NCI-H82 treated with DMSO at 0.1 percent for 48 hours (cell line): ENCODE results near the gene IGF2BP1.

ENCODE experiments used
- DNase-seq: peaks from one replicate; lab custom pipeline; 2025; ENCODE audit not compliant: unreplicated experiment; lab: John Stamatoyannopoulos, UW

The IGF2BP1 gene

DNA sequence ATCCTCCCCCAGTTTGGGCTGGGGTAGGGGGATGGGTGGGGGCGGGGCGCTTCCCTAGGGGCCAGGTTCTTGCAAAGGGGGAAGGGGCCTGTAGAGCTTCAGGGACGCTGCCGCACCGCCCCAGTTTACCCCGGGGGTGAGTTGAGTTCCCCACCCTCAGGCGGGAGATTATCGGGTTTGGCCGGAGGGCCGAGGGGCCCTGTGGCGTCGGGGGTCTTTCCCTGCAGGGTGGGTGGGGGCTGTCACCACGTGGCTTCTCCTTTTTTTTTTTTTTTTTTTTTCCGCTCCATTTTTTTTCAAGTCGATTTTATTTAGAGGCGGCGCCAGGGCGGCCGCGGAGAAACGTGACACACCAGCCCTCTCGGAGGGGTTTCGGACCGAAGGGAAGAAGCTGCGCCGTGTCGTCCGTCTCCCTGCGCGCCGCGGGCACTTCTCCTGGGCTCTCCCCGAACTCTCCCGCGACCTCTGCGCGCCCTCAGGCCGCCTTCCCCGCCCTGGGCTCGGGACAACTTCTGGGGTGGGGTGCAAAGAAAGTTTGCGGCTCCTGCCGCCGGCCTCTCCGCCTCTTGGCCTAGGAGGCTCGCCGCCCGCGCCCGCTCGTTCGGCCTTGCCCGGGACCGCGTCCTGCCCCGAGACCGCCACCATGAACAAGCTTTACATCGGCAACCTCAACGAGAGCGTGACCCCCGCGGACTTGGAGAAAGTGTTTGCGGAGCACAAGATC is at the start of gene IGF2BP1:
IGF2BP1 (plus strand) TSS at position 283 of the 724 bp plus-strand sequence; CDS start at position 644, 361 bp downstream.
- DNase-seq, result peak; percentile 74

GRCh38 chr17:48951572-48951971 is 45.6 kb upstream of the IGF2BP1 start:
- DNase-seq, result no peak

- no peak for DNase-seq
Observed at GRCh38 chr17:48952904-48953303, 44.3 kb upstream of the IGF2BP1 start.

DNA sequence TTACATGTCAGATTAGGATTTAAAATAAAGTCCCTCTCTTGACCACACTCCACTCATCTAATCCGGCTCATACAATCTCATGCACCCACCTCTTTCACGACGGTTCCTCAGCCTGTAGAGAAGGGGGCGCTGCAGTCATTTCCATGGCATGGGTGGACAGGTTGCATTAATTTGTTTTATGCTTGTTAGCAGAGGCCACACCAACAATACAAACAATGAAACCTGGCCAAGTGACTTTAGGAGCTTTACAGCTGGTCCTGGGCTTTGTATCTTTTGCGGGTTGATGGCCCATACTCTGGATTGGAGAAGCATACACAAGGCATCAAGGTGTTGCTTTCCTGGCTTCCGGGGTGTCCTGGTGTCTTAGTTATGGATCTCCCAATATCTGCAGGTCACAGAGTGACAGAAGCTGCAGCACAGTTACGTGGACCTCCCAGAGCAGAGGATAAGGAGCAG is 42.9 kb upstream of the IGF2BP1 start:
- peak; percentile 91 for DNase-seq

DNA sequence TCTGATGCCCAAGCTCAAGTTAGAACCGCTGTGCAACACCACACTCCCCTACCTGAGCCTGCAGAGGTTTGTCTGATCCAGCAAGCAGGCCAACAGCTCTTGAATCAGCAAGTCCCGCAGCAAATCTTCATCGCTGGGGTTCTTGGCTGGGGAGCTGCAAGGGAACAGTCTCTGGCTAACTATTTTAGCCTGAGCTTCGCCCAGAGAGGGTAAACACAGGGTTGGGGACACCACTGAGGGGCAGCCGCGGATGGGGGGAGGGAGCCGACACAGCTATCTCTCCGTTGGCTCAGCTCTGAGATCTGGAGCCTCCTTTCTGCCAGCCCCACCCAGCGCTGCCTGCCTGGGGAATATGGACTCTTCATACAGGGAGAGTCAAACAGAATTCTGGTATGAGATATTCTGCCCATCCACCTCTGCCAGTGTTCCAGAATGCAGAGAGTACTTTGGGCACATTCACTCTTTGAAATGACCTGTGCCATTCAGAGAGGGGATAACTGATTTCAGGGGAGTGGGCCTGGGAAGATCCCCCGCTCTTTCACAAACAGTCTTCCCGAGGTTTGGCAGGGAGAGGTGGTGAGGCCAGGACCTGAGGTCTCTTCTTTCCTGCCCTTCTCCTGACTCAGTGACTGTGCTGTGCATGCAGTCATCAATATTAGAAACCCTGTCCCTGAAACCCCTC is 36.2 kb upstream of the IGF2BP1 start:
- DNase-seq, result peak; percentile 57

- no peak for DNase-seq
Observed at GRCh38 chr17:48961516-48962233, 35.5 kb upstream of the IGF2BP1 start.

DNA sequence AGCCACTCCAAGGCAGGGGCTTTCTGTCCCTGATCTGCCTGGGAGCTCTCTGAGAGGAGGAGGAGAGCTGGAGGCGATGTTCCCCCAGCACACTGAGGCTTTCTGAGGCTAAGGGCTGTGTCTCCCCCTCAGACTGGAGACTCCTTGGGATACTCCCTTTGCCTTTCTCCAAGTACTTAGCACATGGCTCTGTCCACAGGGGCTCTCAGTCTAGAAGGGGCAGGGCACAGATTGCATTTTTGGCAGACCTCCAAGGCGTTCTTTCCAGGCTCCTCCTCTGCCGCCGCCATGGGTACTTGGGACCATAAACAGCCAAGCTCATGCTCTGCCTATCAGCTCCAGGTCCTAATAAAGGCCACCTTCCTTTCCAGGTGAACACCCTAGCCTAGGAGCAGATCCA is 27.0 kb upstream of the IGF2BP1 start:
- DNase-seq, result peak; percentile 99

DNA sequence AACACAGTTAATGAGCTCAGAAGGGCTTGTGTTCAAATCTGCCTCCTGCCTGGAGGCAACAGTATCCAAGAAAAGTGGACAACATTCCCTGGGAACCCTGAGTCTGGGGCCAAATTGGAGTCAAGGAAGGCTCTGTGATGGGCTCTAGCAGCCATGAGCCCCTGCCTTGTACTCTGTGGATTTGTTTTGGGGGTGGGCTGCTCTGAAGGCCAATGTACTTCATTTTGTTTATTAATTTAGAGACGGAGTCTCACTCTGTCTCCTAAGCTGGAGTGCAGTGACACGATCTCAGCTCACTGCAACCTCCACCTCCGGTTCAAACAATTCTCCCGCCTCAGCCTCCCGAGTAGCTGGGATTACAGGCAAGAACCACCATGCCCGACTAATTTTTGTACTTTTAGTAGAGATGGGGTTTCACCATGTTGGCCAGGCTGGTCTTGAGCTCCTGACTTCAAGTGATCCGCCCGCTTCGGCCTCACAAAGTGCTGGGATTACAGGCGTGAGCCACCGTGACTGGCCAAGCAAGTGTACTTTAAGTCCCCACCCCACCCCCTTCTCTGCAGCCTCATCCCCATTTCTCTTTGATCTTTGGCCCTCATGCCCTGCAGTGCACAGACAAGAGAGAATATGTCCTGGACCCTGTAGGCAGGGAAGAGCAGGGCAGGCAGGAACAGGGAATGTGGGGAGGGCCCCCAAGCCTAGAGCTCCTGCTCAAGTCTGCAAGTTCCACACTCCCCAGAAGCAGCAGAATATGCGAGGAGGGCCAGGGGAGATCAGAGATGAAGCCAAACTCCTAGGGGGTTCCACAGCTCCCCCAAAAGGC is 26.1 kb upstream of the IGF2BP1 start:
- DNase-seq, result peak; percentile 66

- no peak for DNase-seq
Observed at GRCh38 chr17:48972749-48973097, 24.5 kb upstream of the IGF2BP1 start.

- DNase-seq, result peak; percentile 99
Observed at GRCh38 chr17:48973806-48974205, 23.4 kb upstream of the IGF2BP1 start.

DNA sequence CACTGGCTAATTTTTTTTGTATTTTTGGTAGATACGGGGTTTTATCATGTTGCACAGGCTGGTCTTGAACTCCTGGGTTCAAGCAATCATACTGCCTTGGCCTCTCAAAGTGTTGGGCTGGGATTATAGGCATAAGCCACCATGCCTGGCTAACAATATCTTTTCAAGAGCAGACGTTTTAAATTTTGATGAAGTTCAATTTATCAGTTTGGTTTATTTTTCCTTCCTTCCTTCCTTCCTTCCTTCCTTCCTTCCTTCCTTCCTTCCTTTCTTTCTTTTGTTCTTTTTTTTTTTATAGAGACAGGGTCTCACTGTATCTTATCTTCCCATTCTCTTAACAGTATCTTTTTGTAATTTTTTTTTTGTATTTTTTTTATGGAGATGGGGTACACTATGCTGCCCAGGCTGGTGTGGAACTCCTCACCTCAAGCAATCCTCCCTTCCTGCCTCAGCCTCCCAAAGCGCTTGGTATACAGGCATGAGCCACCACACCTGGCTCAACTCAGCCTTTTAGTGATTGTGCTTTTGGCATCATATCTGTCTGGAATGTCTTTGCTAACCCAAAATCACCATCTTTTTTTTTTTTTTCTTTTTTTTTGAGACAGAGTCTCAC is 15.2 kb upstream of the IGF2BP1 start:
- no peak for DNase-seq

- DNase-seq, result no peak
Observed at GRCh38 chr17:48985436-48986245, 11.5 kb upstream of the IGF2BP1 start.

DNA sequence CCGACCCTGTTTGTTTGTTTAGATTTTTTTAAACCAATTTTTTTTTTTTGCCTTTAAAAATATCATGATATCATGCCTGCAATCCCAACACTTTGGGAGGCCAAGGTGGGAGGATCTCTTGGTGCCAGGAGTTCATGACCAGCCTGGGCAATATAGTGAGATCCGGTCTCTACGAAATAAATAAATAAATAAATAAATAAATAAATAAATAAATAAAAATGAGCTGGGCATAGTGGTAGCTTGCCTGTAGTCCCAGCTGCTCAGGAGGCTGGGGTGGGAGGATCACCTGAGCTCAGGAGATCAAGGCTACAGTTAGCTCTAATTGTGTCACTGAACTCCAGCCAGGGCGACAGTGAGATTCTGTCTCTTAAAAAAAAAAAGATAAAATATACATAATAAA is 8.1 kb upstream of the IGF2BP1 start:
- no peak for DNase-seq

DNA sequence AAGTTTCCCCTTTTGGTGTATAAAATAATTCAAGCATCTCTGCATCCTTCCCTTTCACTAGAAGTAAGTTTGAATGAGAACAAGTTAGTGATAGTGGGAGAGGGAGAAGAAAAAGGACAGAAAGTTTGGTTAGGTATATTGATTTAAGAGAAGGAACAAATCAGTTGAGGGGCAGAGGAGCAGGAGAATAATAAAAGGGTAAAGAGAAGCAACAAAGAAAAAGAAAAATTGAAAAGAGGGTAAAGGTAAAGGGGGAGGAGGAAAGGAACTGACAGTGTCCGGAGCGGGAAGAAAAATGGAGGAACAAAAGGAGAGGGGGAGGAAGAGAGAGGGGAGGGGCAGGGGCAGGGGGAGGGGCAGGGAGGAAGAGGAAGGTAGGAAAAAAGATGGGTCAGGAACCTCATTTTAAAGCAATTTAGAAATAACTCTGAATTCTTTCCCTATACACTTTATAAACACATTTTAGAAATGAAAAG is 6.3 kb upstream of the IGF2BP1 start:
- peak; percentile 59 for DNase-seq

DNA sequence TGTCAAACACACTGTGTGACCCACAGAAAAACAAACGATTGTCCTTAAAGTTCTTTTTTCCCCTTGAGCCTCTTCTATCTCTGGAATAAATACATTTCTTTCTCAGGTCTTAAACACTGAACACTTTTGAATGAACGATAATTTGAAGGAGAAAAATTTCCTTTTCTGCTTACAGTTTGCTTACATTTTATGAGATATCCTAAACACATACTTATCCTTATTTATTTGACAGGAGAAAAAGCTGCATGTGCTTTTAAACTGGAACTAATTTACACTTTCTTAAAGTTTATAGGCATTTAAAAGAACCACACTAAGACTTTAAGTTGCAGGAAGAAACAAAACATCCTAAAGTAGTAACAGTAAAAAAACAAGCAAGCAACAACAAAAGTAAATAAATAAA is 4.7 kb upstream of the IGF2BP1 start:
- no peak for DNase-seq

- peak; percentile 22 for DNase-seq
Observed at GRCh38 chr17:48993305-48993704, 3.9 kb upstream of the IGF2BP1 start.

DNA sequence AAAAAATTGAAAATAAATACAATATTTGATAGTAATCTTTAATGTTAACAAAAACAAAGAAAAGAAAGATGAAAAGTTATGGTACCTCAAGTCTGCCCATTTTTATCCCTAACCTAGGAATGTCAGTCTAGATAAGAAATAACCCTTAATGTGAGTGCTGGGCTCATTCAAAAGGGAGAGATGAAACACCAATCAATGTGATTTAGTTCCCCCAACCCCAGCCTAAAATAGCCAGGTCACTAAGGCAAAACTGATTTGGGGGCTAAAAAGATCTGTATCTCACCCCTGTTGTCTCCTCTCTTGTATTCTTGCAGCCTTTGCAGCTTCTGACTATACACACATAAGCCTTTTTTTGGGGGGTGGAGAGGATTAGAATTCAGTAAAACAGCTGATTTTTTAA is 3.2 kb upstream of the IGF2BP1 start:
- DNase-seq, result peak; percentile 71

- peak; percentile 87 for DNase-seq
Observed at GRCh38 chr17:48994549-48995303, 2.5 kb upstream of the IGF2BP1 start.
